Activated CD8-positive, alpha-beta memory T cell treated with anti-CD3 and anti-CD28 coated beads, Interleukin-2, amount 50 U/mL, for 24 hours (primary cell): ENCODE data around the gene CALML6.

Experiments used
- DNase-seq: peaks from one replicate; pipeline ENCODE4 v3.0.0-alpha.2; 2020; ENCODE audit errors: extremely low read depth

The CALML6 gene

DNA sequence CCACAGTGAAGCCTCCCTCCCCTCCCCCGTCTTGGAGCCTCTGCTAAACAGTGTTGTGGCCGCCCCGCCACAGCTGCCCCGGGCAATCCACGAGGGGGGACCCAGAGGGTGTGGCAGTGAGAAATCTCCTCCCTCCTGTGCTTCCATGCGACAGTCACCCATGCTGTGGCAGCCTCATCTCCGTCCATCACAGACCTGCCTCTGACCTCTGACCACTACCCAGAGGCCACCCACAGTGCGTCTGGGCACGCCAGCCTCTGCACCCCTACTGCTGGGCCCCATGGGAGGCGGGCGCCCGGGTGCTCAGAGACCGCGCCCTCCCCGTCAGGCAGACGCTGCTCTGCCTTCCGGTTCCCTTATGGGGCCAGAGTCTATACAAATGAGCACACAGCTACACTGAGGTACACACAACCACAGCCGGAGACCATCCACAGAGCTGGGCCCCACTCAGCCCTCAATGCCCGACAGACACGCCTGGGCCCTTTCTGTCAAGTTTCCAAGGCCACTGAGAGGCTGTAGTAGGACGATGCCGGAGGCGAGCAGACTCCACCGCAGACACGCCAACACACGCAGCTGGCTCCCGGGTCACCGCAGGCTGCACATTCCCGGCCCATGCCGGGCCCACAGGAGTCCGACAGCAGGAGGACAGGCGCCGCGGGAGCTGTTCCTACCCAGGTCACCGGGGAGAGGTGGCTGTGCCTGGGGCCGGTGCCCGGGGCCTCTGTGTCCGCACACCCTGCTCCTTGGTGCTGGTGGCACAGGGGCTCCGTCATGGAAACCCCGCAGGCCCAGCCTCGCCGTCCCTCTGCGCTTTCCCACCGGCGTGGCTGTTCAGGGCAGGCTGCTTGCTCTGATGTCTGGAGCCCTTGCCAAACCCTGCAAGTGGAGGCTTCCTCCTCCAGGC lies 27.9 kb downstream of the CALML6 start:
- DNase-seq: no peak

DNA sequence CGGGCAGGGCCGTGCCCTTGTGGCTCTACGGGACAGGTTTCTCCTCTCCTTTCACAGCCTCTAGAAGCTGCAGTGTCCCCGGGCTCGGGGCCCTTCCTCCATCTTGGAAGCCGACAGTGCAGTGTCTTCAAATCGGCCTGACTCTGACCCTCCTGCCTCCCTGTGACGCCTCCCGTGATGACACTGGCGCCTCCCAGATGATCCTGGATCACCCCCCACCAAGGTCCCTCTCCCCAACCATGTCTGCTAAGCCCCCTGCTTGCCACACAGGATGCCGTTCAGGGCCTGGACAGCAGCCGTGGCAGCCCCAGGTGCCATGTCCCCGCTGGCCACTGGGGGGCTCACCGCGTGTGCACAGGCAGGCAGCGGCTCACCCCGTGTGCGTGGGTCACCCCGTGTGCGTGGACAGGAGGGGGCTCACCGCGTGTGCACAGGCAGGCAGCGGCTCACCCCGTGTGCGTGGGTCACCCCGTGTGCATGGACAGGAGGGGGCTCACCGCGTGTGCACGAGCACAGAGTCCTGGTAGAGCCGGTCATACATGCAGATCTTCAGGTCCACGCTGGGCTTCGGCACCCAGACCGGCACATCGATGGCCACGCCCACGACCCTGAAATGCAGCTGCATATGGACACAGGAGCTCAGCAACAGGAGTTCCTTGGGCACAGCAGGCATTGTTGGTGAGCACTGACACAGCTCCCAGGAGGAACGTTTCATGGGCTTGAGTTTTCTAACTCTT lies 28.9 kb downstream of the CALML6 start:
- no peak for DNase-seq

GRCh38 chr1:1945782-1946393 lies 30.8 kb downstream of the CALML6 start:
- no peak for DNase-seq

GRCh38 chr1:1946540-1946939 lies 31.5 kb downstream of the CALML6 start:
- no peak for DNase-seq

- no peak for DNase-seq
These were observed 32.4 kb downstream of the CALML6 start for GRCh38 chr1:1947493-1947892.

DNA sequence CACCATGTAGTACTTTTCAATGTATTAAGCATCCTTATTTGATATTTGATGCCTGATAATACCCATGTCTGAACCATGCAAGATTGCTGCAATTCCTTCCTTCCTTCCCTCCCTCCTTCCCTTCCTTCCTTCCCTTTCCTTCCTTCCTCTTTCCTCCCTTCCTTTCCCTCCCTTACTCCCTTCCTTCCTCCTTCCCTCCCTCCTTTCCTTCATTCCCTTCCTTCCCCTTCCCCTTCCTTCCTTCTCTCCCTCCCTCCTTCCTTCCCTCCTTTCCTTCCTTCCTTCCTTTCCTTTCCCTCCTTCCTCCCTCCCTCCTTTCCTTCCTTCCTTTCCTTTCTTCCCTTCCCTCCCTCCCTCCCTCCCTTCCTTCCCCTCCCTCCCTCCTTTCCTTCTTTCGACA lies 33.7 kb downstream of the CALML6 start:
- no peak for DNase-seq

- DNase-seq: no peak
These were observed 35.9 kb downstream of the CALML6 start for GRCh38 chr1:1950940-1951339.

- no peak for DNase-seq
These were observed 39.0 kb downstream of the CALML6 start for GRCh38 chr1:1954015-1954414.

DNA sequence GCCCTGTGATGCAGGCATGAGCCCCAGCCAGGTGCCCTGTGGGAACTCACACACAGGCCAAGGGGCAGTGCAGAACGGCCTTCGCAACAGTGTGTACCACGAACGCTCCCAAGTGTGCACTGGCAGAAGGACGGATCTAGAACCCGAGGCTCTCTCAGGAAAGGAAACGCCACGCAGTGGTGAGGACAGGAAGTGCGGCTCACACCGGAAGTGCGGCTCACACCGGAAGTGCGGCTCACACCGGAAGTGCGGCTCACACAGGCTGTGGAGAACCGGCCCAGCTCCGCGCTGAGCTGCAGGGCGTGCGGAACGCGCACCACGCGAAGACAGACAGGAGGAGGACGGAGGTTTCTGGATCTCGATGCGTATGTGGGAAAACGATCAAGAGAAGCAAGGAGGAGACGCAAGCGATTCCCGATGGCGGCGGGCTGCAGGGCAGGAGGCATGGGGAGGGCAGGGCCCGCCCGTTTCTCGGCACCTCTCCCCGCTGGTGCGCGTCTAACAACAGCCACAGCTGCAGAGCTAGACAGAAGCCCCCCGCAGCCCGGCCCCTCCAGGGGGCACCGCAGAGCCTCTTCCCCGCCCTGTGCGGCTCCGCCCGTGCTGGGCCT lies 39.9 kb downstream of the CALML6 start:
- DNase-seq: no peak

GRCh38 chr1:1955621-1956094 lies 40.6 kb downstream of the CALML6 start:
- DNase-seq: no peak

DNA sequence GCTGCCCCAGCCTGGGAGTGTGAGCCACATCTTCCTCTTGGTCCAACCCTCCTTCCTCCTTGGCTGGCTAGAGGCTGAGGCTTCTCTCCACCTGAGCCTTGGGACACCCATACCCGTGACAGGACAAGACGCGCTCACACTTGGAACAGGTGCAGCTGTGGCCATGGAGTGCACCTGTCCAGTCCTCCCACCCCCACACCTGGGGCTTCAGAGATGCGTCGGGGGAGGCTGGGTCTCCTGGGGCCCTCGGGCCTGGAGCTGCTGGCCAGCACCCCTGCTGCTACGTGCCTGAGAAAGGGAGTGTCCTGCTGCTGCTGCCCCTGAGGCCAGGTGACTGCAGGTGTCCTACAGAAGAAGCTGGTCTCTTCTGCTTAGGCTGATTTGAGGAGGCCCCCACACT lies 41.0 kb downstream of the CALML6 start:
- no peak for DNase-seq

GRCh38 chr1:1956586-1957532 lies 41.8 kb downstream of the CALML6 start:
- no peak for DNase-seq

DNA sequence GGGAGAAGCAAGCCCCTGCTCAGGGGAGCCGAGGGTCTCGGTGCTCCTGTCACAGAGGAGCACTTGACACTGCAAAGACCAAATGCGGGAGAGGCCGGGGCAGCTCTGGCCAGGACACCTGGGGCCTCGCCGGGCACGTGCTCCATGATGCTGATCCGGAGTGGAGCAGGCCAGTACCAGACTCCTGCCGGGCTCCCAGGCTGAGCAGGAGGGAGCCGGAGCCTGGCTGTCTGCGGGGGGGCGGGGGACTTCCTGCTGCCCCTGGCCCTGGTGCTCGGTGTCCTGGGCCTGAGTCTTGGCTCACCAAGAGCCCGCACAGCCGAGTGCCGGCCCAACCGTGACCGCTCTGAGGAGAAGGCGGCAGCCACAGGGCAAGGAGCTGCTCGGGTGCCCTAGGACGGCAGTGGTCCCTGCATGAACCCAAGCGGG lies 42.5 kb downstream of the CALML6 start:
- no peak for DNase-seq

DNA sequence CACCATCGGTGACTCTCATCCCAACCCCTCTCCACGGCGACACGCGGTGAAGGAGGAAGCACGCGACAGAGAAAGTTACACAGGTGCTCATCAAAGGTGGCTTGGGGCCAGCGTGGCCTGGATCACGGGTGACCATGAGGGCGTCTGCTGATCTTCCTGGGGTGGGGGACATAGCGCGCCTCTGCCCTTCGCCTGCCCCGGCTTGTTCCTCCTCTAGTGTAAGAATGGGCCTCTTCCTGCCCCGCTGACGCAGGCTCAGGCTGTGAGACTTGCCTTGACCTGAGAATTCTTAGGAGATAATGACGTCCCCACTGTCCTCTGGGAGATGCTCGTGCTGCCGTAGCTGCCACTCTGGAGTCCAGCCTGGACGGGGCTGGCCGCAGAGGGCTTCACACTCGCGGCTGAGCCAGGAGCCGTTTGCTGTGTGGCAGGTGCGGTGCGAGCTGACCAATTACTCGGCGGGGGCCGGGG lies 43.0 kb downstream of the CALML6 start:
- no peak for DNase-seq

DNA sequence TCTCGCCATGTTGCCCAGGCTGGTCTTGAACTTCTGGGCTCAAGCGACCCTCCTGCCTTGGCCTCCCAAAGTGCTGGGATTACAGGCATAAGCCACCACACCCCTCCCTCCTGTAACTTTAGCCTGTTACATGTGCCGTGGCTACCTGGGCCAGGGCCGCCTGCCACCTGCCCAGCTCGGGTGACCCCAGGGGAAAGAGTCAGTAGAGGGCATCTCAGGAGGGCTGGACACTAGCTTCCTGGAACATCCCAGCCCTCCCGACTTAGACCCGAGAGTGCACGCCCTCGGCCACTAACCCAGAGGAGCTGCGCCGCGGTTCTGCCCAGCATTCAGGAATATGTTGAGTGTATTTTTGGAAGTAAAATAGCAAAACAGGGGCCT lies 44.4 kb downstream of the CALML6 start:
- no peak for DNase-seq

DNA sequence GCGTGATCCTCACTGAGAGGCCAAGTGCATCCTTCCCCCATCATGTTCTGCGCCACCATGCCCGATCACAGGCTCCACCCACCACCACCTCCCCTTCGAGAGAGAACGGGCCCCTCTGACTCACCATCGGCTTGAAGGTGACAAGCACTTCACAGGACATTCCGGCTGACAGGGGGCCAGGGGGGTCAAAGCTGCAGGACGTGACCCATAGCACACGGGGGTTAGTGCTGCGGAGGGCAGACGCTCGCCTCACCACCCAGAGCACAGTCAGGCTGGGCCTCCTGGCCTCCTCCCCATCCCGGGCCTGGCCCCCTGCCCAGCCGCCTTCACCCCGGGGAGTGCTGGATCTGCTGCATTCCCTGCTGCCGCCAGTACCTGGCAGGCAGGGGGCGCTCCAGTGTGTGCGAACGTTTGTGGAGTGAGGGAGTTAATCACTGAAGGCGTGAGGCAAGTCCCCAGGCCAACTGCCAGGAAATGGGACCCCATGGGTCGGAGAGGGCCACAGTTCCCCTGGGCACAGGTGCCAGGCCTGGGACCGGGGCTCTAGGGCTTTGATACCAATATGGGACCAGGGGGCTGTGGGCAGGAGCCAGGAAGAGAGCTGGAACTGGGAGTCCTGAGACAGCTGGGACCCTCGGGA lies 44.9 kb downstream of the CALML6 start:
- peak; percentile 39 for DNase-seq

DNA sequence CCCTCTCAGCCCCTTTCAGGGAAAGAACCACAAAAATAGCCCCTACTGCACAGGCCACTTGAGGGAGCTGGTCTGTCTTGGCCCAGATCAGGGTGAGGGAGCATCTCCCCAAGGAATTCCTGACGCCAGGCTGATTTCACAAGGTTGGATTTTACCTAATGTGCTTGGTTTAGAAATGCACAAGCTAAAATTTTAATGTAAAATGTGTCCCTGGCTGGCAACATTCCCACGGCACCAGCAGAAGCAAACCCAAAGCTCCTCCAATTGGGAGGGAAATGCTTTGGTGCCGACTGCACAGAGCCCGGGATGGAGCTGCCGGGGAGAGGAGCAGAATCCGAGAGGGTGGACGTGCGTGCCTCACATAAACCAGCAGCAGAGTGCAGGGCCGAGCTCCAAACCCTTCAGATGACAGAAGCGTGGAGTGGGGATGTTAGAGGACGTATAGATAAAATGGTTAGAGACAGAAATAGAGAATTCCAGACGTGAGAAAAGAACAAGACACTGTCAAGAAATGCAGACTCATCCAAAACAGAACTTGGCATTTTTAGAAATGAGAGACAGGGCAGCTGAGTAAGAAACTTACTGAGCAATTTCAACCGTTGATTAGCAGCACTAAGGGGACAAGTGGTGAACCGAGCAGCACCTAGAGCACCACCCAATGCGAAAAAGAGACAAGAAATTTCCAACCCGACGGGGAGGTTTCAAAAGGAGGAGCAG lies 45.6 kb downstream of the CALML6 start:
- DNase-seq: no peak

DNA sequence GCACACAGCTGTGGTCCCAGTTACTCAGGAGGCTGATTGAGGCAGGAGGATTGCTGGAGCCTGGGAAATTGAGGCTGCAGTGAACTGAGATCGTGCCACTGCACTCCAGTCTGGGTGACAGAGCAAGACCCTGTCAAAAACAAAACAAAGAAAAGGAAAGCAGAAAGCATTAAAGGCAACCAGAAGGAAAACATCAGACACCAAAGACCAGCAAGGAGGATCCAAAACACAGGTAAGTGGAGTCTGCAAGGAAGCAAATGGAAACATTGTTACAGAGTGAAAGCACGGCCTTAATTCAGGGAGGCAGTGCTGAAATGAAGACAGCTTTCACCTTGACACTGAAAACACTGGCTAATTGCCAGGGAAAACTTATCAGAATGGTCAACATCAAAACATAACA lies 47.7 kb downstream of the CALML6 start:
- DNase-seq: no peak

DNA sequence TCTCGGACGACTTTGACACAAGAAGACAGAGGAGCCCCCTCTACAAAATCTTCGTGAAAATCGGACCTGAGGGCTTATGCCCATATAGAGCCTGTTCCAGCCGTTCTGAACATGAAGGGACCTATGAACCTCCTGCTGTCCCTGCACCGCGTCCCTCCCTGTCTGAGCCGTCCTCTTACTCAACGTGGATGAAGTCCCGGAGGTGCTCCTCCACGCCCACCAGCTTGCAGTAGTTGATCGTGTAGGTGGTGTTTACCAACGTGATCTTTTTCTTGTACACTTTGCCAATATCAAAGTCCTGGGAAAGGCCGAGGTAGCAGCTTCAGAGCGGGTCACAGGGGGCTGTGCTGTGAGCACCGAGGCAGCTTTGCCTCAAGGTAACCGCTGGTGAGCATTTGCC lies 48.5 kb downstream of the CALML6 start:
- DNase-seq: no peak

- no peak for DNase-seq
These were observed 49.8 kb downstream of the CALML6 start for GRCh38 chr1:1964811-1965210.
